Brain microvascular endothelial cell (primary cell): ENCODE measurements around the gene SPAG17.

ENCODE experiments used
- DNase-seq: peaks from one replicate; pipeline ENCODE4 v3.0.0-alpha.2; 2020
- H3K27ac ChIP-seq: fragments of 250-450 bp; sonication (Bioruptor Pico); 2 replicates; pipeline ENCODE4 v1.5.1; 2020; ENCODE audit warnings: mild to moderate bottlenecking, moderate library complexity
- H3K27me3 ChIP-seq: fragments of 250-450 bp; sonication (Bioruptor Pico); replicated peaks from 2 replicates; pipeline ENCODE4 v1.5.1; 2020; ENCODE audit warnings: mild to moderate bottlenecking
- H3K36me3 ChIP-seq: fragments of 250-450 bp; sonication (Bioruptor Pico); replicated peaks from 2 replicates; pipeline ENCODE4 v1.5.1; 2020; ENCODE audit warnings: mild to moderate bottlenecking
- H3K4me3 ChIP-seq: 2 replicates; pipeline ENCODE4 v1.5.1; 2011; ENCODE audit warnings: low read depth, mild to moderate bottlenecking, control low read depth, low read length, moderate library complexity
- in situ Hi-C: cut with HindIII; loops from 2 replicates; pipeline ENCODE4 v1.10.0; 2017; ENCODE audit warnings: low sequenced_read_pairs, low pct_ligation_motif_present
- TF ChIP-seq, protein P1 (sequence below): IDR thresholded peaks from 2 replicates; pipeline ENCODE4 v1.5.1; 2011; ENCODE audit warnings: low read depth, mild to moderate bottlenecking, moderate library complexity, low read length, control low read depth, inconsistent platforms; ENCODE audit errors: missing control alignments

Gene SPAG17

DNA sequence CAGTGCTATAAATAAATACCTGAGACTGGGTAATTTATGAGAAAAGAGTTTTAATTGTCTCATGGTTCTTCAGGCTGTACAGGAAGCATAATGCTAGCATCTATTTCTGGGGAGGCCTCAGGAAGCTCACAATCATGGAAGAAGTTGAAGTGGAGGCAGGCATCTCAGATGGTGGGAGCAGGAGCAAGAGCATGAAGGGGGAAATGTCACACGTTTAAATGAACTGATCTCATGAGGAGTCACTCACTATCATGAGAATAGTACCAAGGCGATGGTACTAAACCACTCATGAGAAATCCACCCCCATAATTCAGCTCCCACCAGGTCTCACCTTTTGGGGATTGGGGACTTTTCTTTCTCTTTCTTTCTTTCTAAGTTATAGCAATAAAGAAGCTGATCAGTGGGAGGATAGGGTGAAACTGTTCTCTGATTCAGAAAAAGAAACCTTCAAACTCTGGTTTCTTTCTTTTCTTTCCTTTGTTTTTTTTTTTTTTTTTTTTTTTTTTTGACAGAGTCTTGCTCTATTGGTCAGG lies 17.1 kb upstream of the SPAG17 start:
- Histone ChIP-seq H3K36me3 (no peaks in the 10 kb centered on the region), H3K4me3 (no peak overlapping the region), H3K27me3 (no peaks in the 10 kb centered on the region), H3K27ac (no peak overlapping the region)
- TF ChIP-seq, protein P1, sequence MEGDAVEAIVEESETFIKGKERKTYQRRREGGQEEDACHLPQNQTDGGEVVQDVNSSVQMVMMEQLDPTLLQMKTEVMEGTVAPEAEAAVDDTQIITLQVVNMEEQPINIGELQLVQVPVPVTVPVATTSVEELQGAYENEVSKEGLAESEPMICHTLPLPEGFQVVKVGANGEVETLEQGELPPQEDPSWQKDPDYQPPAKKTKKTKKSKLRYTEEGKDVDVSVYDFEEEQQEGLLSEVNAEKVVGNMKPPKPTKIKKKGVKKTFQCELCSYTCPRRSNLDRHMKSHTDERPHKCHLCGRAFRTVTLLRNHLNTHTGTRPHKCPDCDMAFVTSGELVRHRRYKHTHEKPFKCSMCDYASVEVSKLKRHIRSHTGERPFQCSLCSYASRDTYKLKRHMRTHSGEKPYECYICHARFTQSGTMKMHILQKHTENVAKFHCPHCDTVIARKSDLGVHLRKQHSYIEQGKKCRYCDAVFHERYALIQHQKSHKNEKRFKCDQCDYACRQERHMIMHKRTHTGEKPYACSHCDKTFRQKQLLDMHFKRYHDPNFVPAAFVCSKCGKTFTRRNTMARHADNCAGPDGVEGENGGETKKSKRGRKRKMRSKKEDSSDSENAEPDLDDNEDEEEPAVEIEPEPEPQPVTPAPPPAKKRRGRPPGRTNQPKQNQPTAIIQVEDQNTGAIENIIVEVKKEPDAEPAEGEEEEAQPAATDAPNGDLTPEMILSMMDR = no peak
- DNase-seq = no peak
- in situ Hi-C loops = no loop called here

DNA sequence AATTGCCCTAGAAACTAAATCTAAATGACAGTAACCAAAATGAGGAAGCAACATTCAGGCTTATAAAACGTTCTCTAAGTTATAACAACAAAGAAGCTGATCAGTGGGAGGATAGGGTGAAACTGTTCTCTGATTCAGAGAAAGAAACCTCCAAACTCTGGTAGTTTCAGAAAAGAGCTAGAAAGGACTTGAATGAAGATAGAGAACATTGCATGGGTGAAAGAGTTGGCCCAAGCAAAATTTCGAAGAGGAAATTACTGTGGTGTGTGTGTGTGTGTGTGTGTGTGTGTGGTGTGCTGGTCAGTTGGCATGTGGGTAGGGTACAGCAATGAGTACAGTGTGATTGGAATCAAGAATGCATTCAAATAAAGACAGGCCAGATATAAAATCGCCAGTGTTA lies 16.5 kb upstream of the SPAG17 start:
- TF ChIP-seq, protein P1 = no peak
- in situ Hi-C loops = no loop called here

DNA sequence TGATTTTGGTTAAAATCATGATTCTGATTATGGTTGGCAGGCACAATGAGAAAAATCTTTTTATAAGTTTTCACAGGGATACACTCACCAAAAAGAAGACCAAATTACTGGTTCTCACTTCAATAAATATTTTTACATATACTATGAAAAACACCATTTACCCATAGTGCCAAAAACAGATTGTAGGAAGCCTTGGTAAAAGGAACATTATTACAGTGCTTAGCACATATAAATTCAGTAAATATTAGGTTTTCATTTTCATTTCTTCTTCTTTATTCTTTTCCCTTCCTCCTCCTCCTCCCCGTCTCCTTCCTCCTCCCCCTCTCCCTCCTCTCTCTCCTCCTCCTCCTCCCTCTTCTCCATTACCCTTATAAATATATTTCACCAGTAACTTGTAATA lies 15.8 kb upstream of the SPAG17 start:
- H3K4me3 ChIP-seq = no peak overlapping the region
- no peak for DNase-seq
- no peaks in the 10 kb centered on the region for H3K36me3 ChIP-seq
- in situ Hi-C loops = no loop called here
- TF ChIP-seq, protein P1 = no peak
- no peaks in the 10 kb centered on the region for H3K27me3 ChIP-seq
- no peak overlapping the region for H3K27ac ChIP-seq

More for the DNA sequence above, 16.5 kb upstream of the SPAG17 start:
- Histone ChIP-seq H3K27me3 (no peaks in the 10 kb centered on the region), H3K36me3 (no peaks in the 10 kb centered on the region), H3K27ac (no peak overlapping the region), H3K4me3 (no peak overlapping the region)
- DNase-seq = no peak

DNA sequence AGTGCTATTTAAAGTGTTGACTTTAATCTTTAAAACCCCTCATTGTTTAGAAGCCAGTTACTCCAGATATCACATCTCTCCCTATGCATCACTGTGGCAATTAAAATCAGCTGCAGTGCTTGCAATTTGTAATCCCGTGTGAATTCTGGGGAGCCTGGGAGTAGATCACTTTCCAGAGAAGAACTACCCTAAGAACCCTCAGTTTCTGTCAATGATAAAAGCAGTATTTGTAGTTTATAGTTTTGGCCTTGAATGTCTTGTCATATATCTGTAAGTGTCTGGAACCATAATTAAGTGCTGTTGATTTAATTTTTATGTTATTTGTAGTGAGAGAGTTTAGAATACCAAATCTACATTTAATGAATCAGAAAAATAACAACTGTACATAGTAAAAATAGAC lies 5.5 kb upstream of the SPAG17 start:
- no peak for DNase-seq
- no peak overlapping the region for H3K4me3 ChIP-seq
- no peaks in the 10 kb centered on the region for H3K36me3 ChIP-seq
- in situ Hi-C loops = no loop called here
- no peaks in the 10 kb centered on the region for H3K27me3 ChIP-seq
- H3K27ac ChIP-seq = no peak overlapping the region
- TF ChIP-seq, protein P1 = no peak

DNA sequence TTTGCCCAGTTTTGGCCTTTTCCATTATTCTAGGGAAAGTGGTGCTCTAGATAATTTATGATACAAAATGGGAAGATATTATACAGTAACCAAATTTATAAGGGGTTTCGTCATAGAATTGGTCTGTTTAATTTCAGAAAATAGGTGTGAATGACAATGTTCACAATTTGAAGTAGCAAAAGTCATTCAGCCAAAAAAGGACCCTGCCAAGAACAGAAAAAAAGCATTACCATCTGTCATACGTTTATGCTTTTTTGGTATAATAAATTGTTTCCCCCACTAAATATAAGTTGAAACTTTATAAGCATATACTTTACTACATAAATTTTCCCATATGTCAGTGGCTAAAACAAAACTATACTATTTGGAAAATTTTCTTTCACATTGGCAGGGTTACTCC lies 4.5 kb upstream of the SPAG17 start:
- in situ Hi-C loops = no loop called here
- no peak for DNase-seq
- no peaks in the 10 kb centered on the region for H3K36me3 ChIP-seq
- TF ChIP-seq, protein P1 = no peak
- H3K27ac ChIP-seq = no peak overlapping the region
- no peaks in the 10 kb centered on the region for H3K27me3 ChIP-seq
- H3K4me3 ChIP-seq = no peak overlapping the region

DNA sequence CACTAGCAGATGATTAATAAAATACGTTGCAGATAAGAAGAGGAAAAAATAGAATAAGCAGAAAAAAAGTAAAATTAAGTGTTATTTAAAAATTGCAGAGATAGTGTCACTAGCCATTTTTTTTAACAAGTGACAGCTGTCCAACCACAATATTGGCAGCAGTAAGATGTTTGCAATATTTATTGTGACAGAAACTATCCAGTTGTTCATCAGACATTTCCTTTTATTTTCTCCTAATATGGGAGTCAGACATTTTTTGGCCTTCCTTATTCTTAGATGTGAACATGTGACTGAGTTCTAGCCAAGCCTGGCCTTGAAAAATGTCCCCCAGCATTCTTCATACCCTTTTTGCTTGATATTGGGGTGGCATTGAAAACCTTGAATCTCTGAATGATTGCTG lies 3.4 kb upstream of the SPAG17 start:
- no peak for DNase-seq
- H3K36me3 ChIP-seq = no peaks in the 10 kb centered on the region
- no peak overlapping the region for H3K27ac ChIP-seq
- in situ Hi-C loops = no loop called here
- TF ChIP-seq, protein P1 = no peak
- H3K4me3 ChIP-seq = no peak overlapping the region
- H3K27me3 ChIP-seq = no peaks in the 10 kb centered on the region
